Activated CD4-positive, alpha-beta T cell treated with anti-CD3 and anti-CD28 coated beads, Interleukin-2, Interleukin-4, amounts not matched to agents 100 ng/mL and 50 ng/mL, durations not matched to agents 16 hours and 8 hours (primary cell): ENCODE measurements around the gene GM2A.

Source experiments
- DNase-seq: peaks from one replicate; pipeline ENCODE4 v3.0.0-alpha.2; 2020; ENCODE audit warnings: low spot score

Gene GM2A

GRCh38 chr5:151252762-151253604 lies at the start of gene GM2A:
GM2A (plus strand) TSS chr5:151253185; CDS start chr5:151253217, 32 bp downstream.
- peak; percentile 100 for DNase-seq

GRCh38 chr5:151204051-151204450 lies 48.9 kb upstream of the GM2A start:
- DNase-seq, result no peak

GRCh38 chr5:151205411-151205810 lies 47.6 kb upstream of the GM2A start:
- no peak for DNase-seq

GRCh38 chr5:151208481-151208914 lies 44.5 kb upstream of the GM2A start:
- DNase-seq, result no peak

- DNase-seq, result peak; percentile 44
Measured at GRCh38 chr5:151212406-151212798, 40.6 kb upstream of the GM2A start.

GRCh38 chr5:151213803-151214613 lies 39.0 kb upstream of the GM2A start:
- DNase-seq, result peak; percentile 93

- peak; percentile 46 for DNase-seq
Measured at GRCh38 chr5:151214614-151215545, 38.1 kb upstream of the GM2A start.

- no peak for DNase-seq
Measured at GRCh38 chr5:151215546-151215880, 37.5 kb upstream of the GM2A start.

- no peak for DNase-seq
Measured at GRCh38 chr5:151216781-151217180, 36.2 kb upstream of the GM2A start.

GRCh38 chr5:151218177-151218576 lies 34.8 kb upstream of the GM2A start:
- no peak for DNase-seq

- no peak for DNase-seq
Measured at GRCh38 chr5:151219138-151219537, 33.8 kb upstream of the GM2A start.

- no peak for DNase-seq
Measured at GRCh38 chr5:151219789-151220188, 33.2 kb upstream of the GM2A start.

- no peak for DNase-seq
Measured at GRCh38 chr5:151221574-151221973, 31.4 kb upstream of the GM2A start.

- no peak for DNase-seq
Measured at GRCh38 chr5:151222054-151222789, 30.8 kb upstream of the GM2A start.

GRCh38 chr5:151222790-151223446 lies 30.1 kb upstream of the GM2A start:
- DNase-seq, result peak; percentile 39

GRCh38 chr5:151223447-151224264 lies 29.3 kb upstream of the GM2A start, which contains the start of gene CCDC69:
CCDC69 (minus strand) TSS chr5:151224092; CDS start chr5:151223970, 122 bp downstream.
- peak; percentile 72 for DNase-seq

GRCh38 chr5:151224372-151224771 lies 28.6 kb upstream of the GM2A start:
- no peak for DNase-seq

- no peak for DNase-seq
Measured at GRCh38 chr5:151225071-151225470, 27.9 kb upstream of the GM2A start.

- no peak for DNase-seq
Measured at GRCh38 chr5:151225475-151225874, 27.5 kb upstream of the GM2A start.
